Renal cortical epithelial cell (primary cell): ENCODE data around the gene DACH2. TPM values are rescaled to one million over a fixed set of nuclear protein-coding genes. Genes with fewer than 3 reads are reported as not detected.

Experiments
- DNase-seq: peaks from one replicate; pipeline ENCODE4 v3.0.0-alpha.2; 2011; ENCODE audit warnings: low read depth
- total RNA-seq: library from RNA; depleted of rRNA; stranded (reverse); fragments of >200 nt; gene quantifications from 2 replicates; pipeline ENCODE4 v1.2.3, GENCODE V29; 2014

The DACH2 gene
- total RNA-seq, 1 donor from 2014 or later, result not detected

- no peak for DNase-seq
These were observed 658.5 kb downstream of the DACH2 start for GRCh38 chrX:86806786-86807185.

GRCh38 chrX:86809651-86810050, 661.4 kb downstream of the DACH2 start:
- DNase-seq, result no peak

DNA sequence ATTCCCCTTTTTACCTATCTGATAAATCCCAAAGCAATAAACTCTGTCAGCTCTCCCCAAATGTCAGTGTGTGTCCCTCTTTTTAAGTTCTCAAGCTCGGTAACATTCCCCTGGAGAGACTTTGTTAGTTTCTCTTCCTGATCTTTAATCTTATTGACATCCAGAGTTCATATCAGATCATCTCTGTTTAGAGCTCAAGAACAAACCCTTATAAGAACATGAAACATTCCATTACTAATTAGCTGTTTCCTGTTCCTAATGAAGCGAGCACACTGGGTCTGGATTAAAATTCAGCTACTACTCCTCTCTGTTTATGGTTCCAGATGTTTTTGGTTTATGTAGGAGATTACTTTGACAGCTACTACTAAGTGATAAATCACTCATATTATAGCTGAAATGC, 681.5 kb downstream of the DACH2 start:
- DNase-seq, result no peak

DNA sequence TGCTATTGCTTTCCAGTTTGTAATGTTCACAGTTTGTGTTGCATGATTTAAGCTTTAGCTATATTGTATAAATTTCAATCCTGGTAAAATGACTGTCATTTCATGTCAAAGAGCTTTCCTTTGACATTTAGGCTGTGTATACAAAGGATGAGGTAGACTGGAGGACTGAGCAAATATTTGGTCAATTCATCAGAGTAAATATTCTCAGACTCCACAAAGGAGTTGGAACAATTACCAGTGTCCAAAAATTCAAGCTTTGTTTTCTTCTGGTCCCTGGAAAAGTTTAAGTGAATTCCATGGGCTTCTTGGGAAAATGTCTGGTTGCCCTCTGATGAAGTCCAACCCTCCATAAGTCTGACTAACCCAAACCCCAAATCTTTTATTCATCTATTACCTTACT, 682.4 kb downstream of the DACH2 start:
- no peak for DNase-seq

GRCh38 chrX:86845101-86845500, 696.9 kb downstream of the DACH2 start:
- no peak for DNase-seq

Other genes with a start within 250 kb of the DACH2 start
- gene CHM, start 100.9 kb upstream of the DACH2 start, total RNA-seq, result 26.4 and 44.7 TPM in 2 replicates